HFF-Myc (cell line): ENCODE measurements around the gene SIAH2.

ENCODE experiments used
- DNase-seq: peaks from one replicate; pipeline ENCODE4 v3.0.0-alpha.2; 2011; ENCODE audit warnings: low read depth; ENCODE audit errors: extremely low read depth
- H3K4me3 ChIP-seq: replicated peaks from 2 replicates; pipeline ENCODE4 v1.5.1; 2011; ENCODE audit warnings: low read depth, mild to moderate bottlenecking, control low read depth, low read length
- CTCF ChIP-seq: IDR thresholded peaks from 2 replicates; pipeline ENCODE4 v1.5.1; 2012; ENCODE audit warnings: mild to moderate bottlenecking, low read depth, low read length, control low read depth; ENCODE audit errors: missing control alignments

SIAH2 gene

GRCh38 chr3:150760431-150761200, 2.4 kb downstream of the SIAH2 start:
- DNase-seq: no peak
- H3K4me3 ChIP-seq: peak overlapping the region; percentile 87
- TF ChIP-seq CTCF: no peak

GRCh38 chr3:150759947-150760346, 3.0 kb downstream of the SIAH2 start:
- no peak for DNase-seq
- H3K4me3 ChIP-seq: peak overlapping the region; percentile 87
- no peak for TF ChIP-seq CTCF

GRCh38 chr3:150759319-150759718, 3.6 kb downstream of the SIAH2 start:
- TF ChIP-seq CTCF: no peak
- no peak for DNase-seq
- peak overlapping the region; percentile 87; the same call in 1 of the 2 replicates for H3K4me3 ChIP-seq

GRCh38 chr3:150757768-150758167, 5.2 kb downstream of the SIAH2 start:
- TF ChIP-seq CTCF: no peak

GRCh38 chr3:150757364-150757763, 5.6 kb downstream of the SIAH2 start:
- no peak overlapping the region for H3K4me3 ChIP-seq
- no peak for TF ChIP-seq CTCF
- DNase-seq: no peak

More at GRCh38 chr3:150757768-150758167, 5.2 kb downstream of the SIAH2 start:
- H3K4me3 ChIP-seq: no peak overlapping the region
- no peak for DNase-seq

GRCh38 chr3:150756491-150757059, 6.4 kb downstream of the SIAH2 start:
- TF ChIP-seq CTCF: no peak
- no peak for DNase-seq
- H3K4me3 ChIP-seq: no peak overlapping the region
